NCI-H2227 treated with DMSO at 0.1 percent for 48 hours (cell line): Measurements from ENCODE around the gene LAMP1.
"Not testable (repeated sequence)": the region's sequence is repeated elsewhere in the genome, so short reads cannot be mapped to it uniquely, and the experiment has no call there.

ENCODE experiments used
- DNase-seq: peaks from one replicate; lab custom pipeline; 2025; lab: John Stamatoyannopoulos, UW

The LAMP1 gene

GRCh38 chr13:113296823-113297369 lies at the start of gene LAMP1:
Gene LAMP1 (plus strand): TSS chr13:113297239. CDS start chr13:113297435, 196 bp downstream.
- DNase-seq = peak; percentile 75

- no peak for DNase-seq
Measured at GRCh38 chr13:113252516-113253095, 44.4 kb upstream of the LAMP1 start.

GRCh38 chr13:113257908-113258307 lies 39.1 kb upstream of the LAMP1 start:
- DNase-seq = not testable (repeated sequence)

GRCh38 chr13:113258321-113259054 lies 38.6 kb upstream of the LAMP1 start:
- no peak for DNase-seq

GRCh38 chr13:113260996-113261395 lies 36.0 kb upstream of the LAMP1 start:
- DNase-seq = no peak

- DNase-seq = not testable (repeated sequence)
Measured at GRCh38 chr13:113263016-113263415, 34.0 kb upstream of the LAMP1 start.

- DNase-seq = no peak
Measured at GRCh38 chr13:113267642-113268405, 29.2 kb upstream of the LAMP1 start.

GRCh38 chr13:113272031-113272430 lies 25.0 kb upstream of the LAMP1 start:
- DNase-seq = no peak

GRCh38 chr13:113272701-113273181 lies 24.3 kb upstream of the LAMP1 start:
- DNase-seq = no peak

GRCh38 chr13:113273321-113273720 lies 23.7 kb upstream of the LAMP1 start:
- no peak for DNase-seq

GRCh38 chr13:113273851-113274590 lies 23.0 kb upstream of the LAMP1 start:
- no peak for DNase-seq

- no peak for DNase-seq
Measured at GRCh38 chr13:113274721-113275120, 22.3 kb upstream of the LAMP1 start.

- peak; percentile 11 for DNase-seq
Measured at GRCh38 chr13:113275387-113275786, 21.7 kb upstream of the LAMP1 start.

- DNase-seq = no peak
Measured at GRCh38 chr13:113280126-113280525, 16.9 kb upstream of the LAMP1 start.

GRCh38 chr13:113283904-113284303 lies 13.1 kb upstream of the LAMP1 start:
- no peak for DNase-seq

GRCh38 chr13:113288880-113289279 lies 8.2 kb upstream of the LAMP1 start:
- DNase-seq = no peak

GRCh38 chr13:113291129-113291528 lies 5.9 kb upstream of the LAMP1 start:
- DNase-seq = no peak

- no peak for DNase-seq
Measured at GRCh38 chr13:113292021-113292862, 4.8 kb upstream of the LAMP1 start.

GRCh38 chr13:113293686-113294085 lies 3.4 kb upstream of the LAMP1 start:
- no peak for DNase-seq

- no peak for DNase-seq
Measured at GRCh38 chr13:113295776-113296175, 1.3 kb upstream of the LAMP1 start.
